GM19438 (cell line): ENCODE measurements around the gene ARHGEF28.

Source experiments
- ATAC-seq: cut with Tn5 transposase; IDR thresholded peaks from one replicate; pipeline ENCODE4 v1.9.1; 2021; ENCODE audit warnings: low read depth; ENCODE audit not compliant: unreplicated experiment

Gene ARHGEF28

GRCh38 chr5:73617510-73618279 lies 8.3 kb upstream of the ARHGEF28 start:
- no peak for ATAC-seq

- no peak for ATAC-seq
Measured at GRCh38 chr5:73619606-73620333, 6.2 kb upstream of the ARHGEF28 start.

- no peak for ATAC-seq
Measured at GRCh38 chr5:73620334-73620687, 5.7 kb upstream of the ARHGEF28 start.

- no peak for ATAC-seq
Measured at GRCh38 chr5:73623060-73623459, 2.9 kb upstream of the ARHGEF28 start.

- ATAC-seq = no peak
Measured at GRCh38 chr5:73623901-73624404, 2.0 kb upstream of the ARHGEF28 start.

GRCh38 chr5:73624888-73625287 lies 1.1 kb upstream of the ARHGEF28 start:
- ATAC-seq = no peak

- no peak for ATAC-seq
Measured at GRCh38 chr5:73625372-73625943, 538 bp upstream of the ARHGEF28 start.

- ATAC-seq = no peak
Measured at GRCh38 chr5:73626814-73627313, 868 bp downstream of the ARHGEF28 start.

GRCh38 chr5:73629456-73629855 lies 3.5 kb downstream of the ARHGEF28 start:
- no peak for ATAC-seq

GRCh38 chr5:73630765-73631164 lies 4.8 kb downstream of the ARHGEF28 start:
- no peak for ATAC-seq

GRCh38 chr5:73631500-73631899 lies 5.5 kb downstream of the ARHGEF28 start:
- no peak for ATAC-seq

- ATAC-seq = no peak
Measured at GRCh38 chr5:73633060-73633459, 7.1 kb downstream of the ARHGEF28 start.

- no peak for ATAC-seq
Measured at GRCh38 chr5:73636408-73636807, 10.4 kb downstream of the ARHGEF28 start.

- ATAC-seq = no peak
Measured at GRCh38 chr5:73637565-73637964, 11.6 kb downstream of the ARHGEF28 start.

- ATAC-seq = no peak
Measured at GRCh38 chr5:73638344-73639095, 12.5 kb downstream of the ARHGEF28 start.

GRCh38 chr5:73640861-73641320 lies 14.9 kb downstream of the ARHGEF28 start:
- ATAC-seq = no peak

GRCh38 chr5:73641811-73642210 lies 15.8 kb downstream of the ARHGEF28 start:
- no peak for ATAC-seq

- ATAC-seq = no peak
Measured at GRCh38 chr5:73642344-73642743, 16.3 kb downstream of the ARHGEF28 start.

- ATAC-seq = no peak
Measured at GRCh38 chr5:73644385-73644963, 18.5 kb downstream of the ARHGEF28 start.

GRCh38 chr5:73647721-73648120 lies 21.7 kb downstream of the ARHGEF28 start:
- ATAC-seq = no peak
